H1 (cell line): ENCODE data around the gene TMEM135. TPM values are rescaled to one million over a fixed set of nuclear protein-coding genes. Genes with fewer than 3 reads are reported as not detected.

ENCODE experiments used
- CTCF ChIA-PET: fragments of 300-600 bp; sonication (Branson Sonifier 250); formaldehyde crosslinking; loops from one replicate; lab custom pipeline; 2021; ENCODE audit not compliant: partially characterized antibody; lab: Charles Lee
- POLR2A ChIA-PET: fragments of 300-600 bp; sonication (Branson Sonifier 250); formaldehyde crosslinking; loops from one replicate; lab custom pipeline; 2021; ENCODE audit warnings: inconsistent platforms; ENCODE audit not compliant: partially characterized antibody; lab: Charles Lee
- DNase-seq, 2 experiments: peaks; one replicate each; pipeline versions ENCODE4 v3.0.0 to v3.0.0-alpha.2; 2010 to 2022; ENCODE audit warnings: low spot score in 2 of 2, low read depth in 1 of 2, mixed read lengths in 1 of 2
- FAIRE-seq: peaks from 2 replicates; lab custom pipeline; 2011; peaks lifted over from hg19 to GRCh38; lab: Jason Lieb, UNC
- H2AFZ ChIP-seq: 2 replicates; pipeline ENCODE4 v1.8.1; 2012; ENCODE audit warnings: low read length, inconsistent platforms
- H2AK5ac ChIP-seq: 2 replicates; pipeline ENCODE4 v1.6.1; 2013; ENCODE audit warnings: low read depth, low read length
- H2BK120ac ChIP-seq: replicated peaks from 2 replicates; pipeline ENCODE3; 2013; ENCODE audit warnings: low read depth, low read length, inconsistent platforms
- H2BK12ac ChIP-seq: 2 replicates; pipeline ENCODE4 v1.6.1; 2013; ENCODE audit warnings: low read depth, low read length
- H2BK15ac ChIP-seq: 2 replicates; pipeline ENCODE4 v1.6.1; 2013; ENCODE audit warnings: low read length
- H2BK20ac ChIP-seq: 2 replicates; pipeline ENCODE4 v1.6.1; 2013; ENCODE audit warnings: low read length
- H2BK5ac ChIP-seq: 2 replicates; pipeline ENCODE4 v1.6.1; 2013; ENCODE audit warnings: low read depth, low read length
- H3K14ac ChIP-seq: 2 replicates; pipeline ENCODE4 v1.6.1; 2013; ENCODE audit warnings: inconsistent platforms; ENCODE audit not compliant: insufficient read length
- H3K18ac ChIP-seq: 2 replicates; pipeline ENCODE4 v1.6.1; 2013; ENCODE audit warnings: low read length; ENCODE audit errors: extremely low read depth
- H3K23ac ChIP-seq: 2 replicates; pipeline ENCODE4 v1.6.1; 2013; ENCODE audit warnings: inconsistent platforms; ENCODE audit not compliant: insufficient read length
- H3K23me2 ChIP-seq: 2 replicates; pipeline ENCODE4 v1.6.1; 2013; ENCODE audit warnings: low read depth, low read length
- H3K27ac ChIP-seq: 2 replicates; pipeline ENCODE4 v1.6.1; 2011; ENCODE audit warnings: low read depth, low read length, inconsistent platforms
- H3K27me3 ChIP-seq, 4 experiments: replicated peaks in 1 of 4; 1 replicate in 1 of 4; 2 replicates in 3 of 4; pipeline versions ENCODE4 v1.6.1 to v1.8.1; 2011 to 2013; ENCODE audit warnings: low read length in 3 of 4, mild to moderate bottlenecking in 3 of 4, inconsistent platforms in 2 of 4, mixed read lengths in 2 of 4, moderate library complexity in 1 of 4; ENCODE audit not compliant: control insufficient read depth in 3 of 4, insufficient read depth in 3 of 4; ENCODE audit errors: extremely low read depth in 1 of 4
- H3K36me3 ChIP-seq, 4 experiments: 2 replicates each; pipeline versions ENCODE4 v1.6.1 to v1.8.1; 2011 to 2013; ENCODE audit warnings: mild to moderate bottlenecking in 4 of 4, low read length in 3 of 4, moderate library complexity in 2 of 4, control low read depth in 1 of 4, inconsistent platforms in 1 of 4; ENCODE audit not compliant: insufficient read depth in 4 of 4, control insufficient read depth in 2 of 4
- H3K4ac ChIP-seq: replicated peaks from 2 replicates; pipeline ENCODE3; 2013; ENCODE audit warnings: low read length, low read depth, mixed read lengths, inconsistent platforms; ENCODE audit not compliant: insufficient read length
- H3K4me1 ChIP-seq, 4 experiments: replicated peaks in 1 of 4; 1 replicate in 1 of 4; 2 replicates in 3 of 4; pipeline versions ENCODE4 v1.6.1 to v1.8.1; 2011 to 2013; ENCODE audit warnings: low read length in 3 of 4, inconsistent platforms in 2 of 4, mixed read lengths in 1 of 4; ENCODE audit not compliant: insufficient read depth in 4 of 4, control insufficient read depth in 3 of 4
- H3K4me2 ChIP-seq, 2 experiments: 2 replicates each; pipeline versions ENCODE4 v1.6.1 to v1.8.1; 2011 to 2013; ENCODE audit warnings: low read depth in 2 of 2, low read length in 2 of 2, control low read depth in 1 of 2, inconsistent platforms in 1 of 2, mild to moderate bottlenecking in 1 of 2; ENCODE audit not compliant: insufficient read depth in 1 of 2
- H3K4me3 ChIP-seq, 4 experiments: fragments of 200-600, 300-600 bp in 1 of 4; sonication (generic), shearing (Covaris generic), sonication (Bioruptor Twin) in 1 of 4; 2 replicates each; pipeline versions ENCODE4 v1.5.1 to v1.8.1; 2011 to 2016; ENCODE audit warnings: low read length in 4 of 4, low read depth in 3 of 4, control low read depth in 2 of 4, inconsistent platforms in 2 of 4, mild to moderate bottlenecking in 2 of 4, mixed read lengths in 1 of 4, moderate library complexity in 1 of 4; ENCODE audit not compliant: insufficient read depth in 2 of 4; ENCODE audit errors: extremely low read depth in 1 of 4
- H3K56ac ChIP-seq: replicated peaks from 2 replicates; pipeline ENCODE3; 2013; ENCODE audit warnings: low read depth, mild to moderate bottlenecking, mixed read lengths, low read length, inconsistent platforms; ENCODE audit not compliant: insufficient read length
- H3K79me1 ChIP-seq: 2 replicates; pipeline ENCODE4 v1.6.1; 2013; ENCODE audit warnings: low read depth, low read length, control low read depth
- H3K79me2 ChIP-seq, 2 experiments: 2 replicates each; pipeline versions ENCODE4 v1.6.1 to v1.8.1; 2012 to 2013; ENCODE audit warnings: low read length in 2 of 2, mild to moderate bottlenecking in 2 of 2, inconsistent platforms in 1 of 2; ENCODE audit not compliant: insufficient read depth in 2 of 2, control insufficient read depth in 1 of 2
- H3K9ac ChIP-seq, 4 experiments: replicated peaks in 1 of 4; 1 replicate in 1 of 4; 2 replicates in 3 of 4; pipeline versions ENCODE4 v1.6.1 to v1.8.1; 2011 to 2013; ENCODE audit warnings: low read depth in 3 of 4, low read length in 3 of 4, control low read depth in 2 of 4, mild to moderate bottlenecking in 2 of 4, moderate library complexity in 2 of 4, inconsistent platforms in 1 of 4; ENCODE audit errors: extremely low read depth in 1 of 4
- H3K9me3 ChIP-seq, 2 experiments: 2 replicates each; pipeline versions ENCODE4 v1.6.1 to v1.8.1; 2012 to 2013; ENCODE audit warnings: mild to moderate bottlenecking in 2 of 2, moderate library complexity in 2 of 2, control low read depth in 1 of 2, inconsistent platforms in 1 of 2, low read depth in 1 of 2, low read length in 1 of 2, mixed read lengths in 1 of 2; ENCODE audit not compliant: insufficient read depth in 2 of 2
- H4K20me1 ChIP-seq, 2 experiments: replicated peaks in 1 of 2; 2 replicates each; pipeline versions ENCODE3 to v1.8.1; 2011 to 2013; ENCODE audit warnings: inconsistent platforms in 2 of 2, low read length in 2 of 2, mild to moderate bottlenecking in 1 of 2; ENCODE audit not compliant: insufficient read depth in 2 of 2, control insufficient read depth in 1 of 2
- H4K5ac ChIP-seq: 2 replicates; pipeline ENCODE4 v1.6.1; 2013; ENCODE audit warnings: low read length, low read depth, mixed read lengths, inconsistent platforms; ENCODE audit not compliant: insufficient read length
- H4K8ac ChIP-seq: 2 replicates; pipeline ENCODE4 v1.8.0; 2013; ENCODE audit warnings: mild to moderate bottlenecking, moderate library complexity, low read length, inconsistent platforms; ENCODE audit not compliant: insufficient read depth; ENCODE audit errors: extremely low read depth
- H4K91ac ChIP-seq: replicated peaks from 2 replicates; pipeline ENCODE3; 2013; ENCODE audit warnings: low read length, mixed read lengths, inconsistent platforms; ENCODE audit not compliant: insufficient read length
- EP300 ChIP-seq, 2 experiments: IDR thresholded peaks; 1 replicate in 1 of 2; 2 replicates in 1 of 2; pipeline ENCODE4 v1.6.1; 2011 to 2012; ENCODE audit warnings: low read depth in 2 of 2, low read length in 2 of 2, mild to moderate bottlenecking in 2 of 2, borderline replicate concordance in 1 of 2, inconsistent platforms in 1 of 2, moderate library complexity in 1 of 2
- FOSL1 ChIP-seq: IDR thresholded peaks from 2 replicates; pipeline ENCODE4 v1.6.1; 2011; ENCODE audit warnings: mild to moderate bottlenecking, low read depth, low read length, moderate library complexity; ENCODE audit not compliant: insufficient read depth
- JUND ChIP-seq: IDR thresholded peaks from 2 replicates; pipeline ENCODE4 v1.6.1; 2011; ENCODE audit warnings: mild to moderate bottlenecking, improper control_type of control experiment, low read length
- SP1 ChIP-seq: IDR thresholded peaks from 2 replicates; pipeline ENCODE4 v1.6.1; 2011; ENCODE audit warnings: low read depth, low read length
- SP2 ChIP-seq: IDR thresholded peaks from 2 replicates; pipeline ENCODE4 v1.6.1; 2012; ENCODE audit warnings: mild to moderate bottlenecking, low read length, inconsistent platforms
- TAF7 ChIP-seq: optimal IDR thresholded peaks from 2 replicates; pipeline ENCODE3; 2011; ENCODE audit warnings: low read depth, mild to moderate bottlenecking, inconsistent platforms, low read length, moderate library complexity, borderline replicate concordance
- TCF12 ChIP-seq: IDR thresholded peaks from 2 replicates; pipeline ENCODE4 v1.6.1; 2011; ENCODE audit warnings: low read depth, mild to moderate bottlenecking, low read length
- WGBS, 2 experiments: shearing (Covaris generic) in 1 of 2; methylation state at CpG; one replicate each; pipeline versions ENCODE4 v1.1.6 to v1.1.7; 2013 to 2015; ENCODE audit warnings: low lambda C conversion rate in 2 of 2, mixed read lengths in 2 of 2, inconsistent platforms in 1 of 2, low coverage in 1 of 2, missing lambda C conversion rate in 1 of 2; ENCODE audit not compliant: insufficient replicate concordance in 2 of 2, insufficient coverage in 1 of 2, insufficient read length in 1 of 2; ENCODE audit errors: extremely low coverage in 1 of 2, missing lambda C conversion rate in 1 of 2; 5-methylcytosine and 5-hydroxymethylcytosine counted together
- polyA plus RNA-seq, 7 experiments: library from polyadenylated mRNA; depleted of rRNA in 3 of 7; stranded (reverse) in 5 of 7; unstranded in 2 of 7; fragments of >200 nt in 5 of 7; fragments of 200-250 nt in 2 of 7; gene quantifications; 1 replicate in 5 of 7; 2 replicates in 1 of 7; 4 replicates in 1 of 7; pipeline versions ENCODE4 v1.2.1 to v1.2.3, GENCODE V29; 2011 to 2013; ENCODE audit warnings: missing spikeins in 2 of 7, mixed read lengths in 2 of 7
- total RNA-seq: library from RNA; stranded (reverse); fragmentation: NEBNext Ultra II Directional; extraction: Animal tissue kit (Norgen Biotek cat#: 25700); gene quantifications from 2 replicates; pipeline ENCODE4 v1.2.1, GENCODE V29; 2021

TMEM135 gene
- total and polyA plus RNA-seq, 2 of the 8 experiments (the other 6 are each of a cell fraction or from before 2014, with no cell fraction given): 9.3 to 31.3 TPM

DNA sequence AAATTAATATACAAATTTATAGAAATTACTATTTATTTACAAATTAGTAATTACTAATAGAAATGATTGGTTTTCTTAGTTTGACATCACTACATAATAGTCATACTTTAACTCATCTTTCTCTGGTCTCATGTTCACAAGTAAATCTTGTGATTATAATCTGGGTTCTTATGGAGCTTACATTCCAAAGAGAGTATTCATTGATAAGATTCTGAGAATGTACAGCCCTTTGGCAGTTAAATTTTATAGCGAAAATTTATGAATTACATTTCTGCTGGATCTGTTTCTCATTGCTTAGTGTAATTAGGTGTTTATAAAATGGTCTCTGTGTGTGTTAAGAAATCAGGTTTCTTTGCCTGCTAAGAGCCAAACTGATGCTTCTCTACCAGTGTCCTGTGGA, 175.2 kb downstream of the TMEM135 start:
- Histone ChIP-seq H3K14ac (no peak overlapping the region), H2AK5ac (no peak overlapping the region), H3K27me3 (no peaks in the 10 kb centered on the region), H3K56ac (no peak overlapping the region), H3K18ac (no peak overlapping the region), H3K9ac (no peak overlapping the region), H3K79me1 (no peaks in the 10 kb centered on the region), H2BK120ac (no peak overlapping the region), H3K36me3 (no peaks in the 10 kb centered on the region), H3K9me3 (no peaks in the 10 kb centered on the region), H2BK5ac (no peak overlapping the region), H3K4me3 (no peak overlapping the region), H4K8ac (no peak overlapping the region), H4K20me1 (no peaks in the 10 kb centered on the region), H3K4ac (no peak overlapping the region), H2BK15ac (no peak overlapping the region), H3K27ac (no peak overlapping the region), H2BK12ac (no peak overlapping the region), H2BK20ac (no peak overlapping the region), H3K23ac (no peak overlapping the region), H2AFZ (no peak overlapping the region), H4K91ac (no peak overlapping the region), H3K79me2 (no peaks in the 10 kb centered on the region), H4K5ac (no peak overlapping the region), H3K4me1 (no peaks in the 10 kb centered on the region), H3K23me2 (no peaks in the 10 kb centered on the region), H3K4me2 (no peak overlapping the region)
- ChIA-PET CTCF (interaction anchor here (1.0 to 1.1 kb wide), 2 partner anchors 16 to 18 kb away, joined by 3 to 6 read pairs; no protein-coding TSS in a partner anchor), POLR2A (no interaction called here)
- DNase-seq: no peak
- TF ChIP-seq TAF7 (no peak), EP300 (IDR thresholded peaks at IDR 0.05; ENCODE audit: borderline replicate concordance in 1 of 2, low read depth in 2 of 2, low read length in 2 of 2) (no peak), FOSL1 (no peak), TCF12 (no peak), JUND (no peak), SP2 (no peak), SP1 (no peak)
- FAIRE-seq: no peak
- WGBS, 2 experiments: 70% methylated on average over 1 of the region's 1 CpG; no CpG with 5 or more reads in 1 of the 2 experiments
